CD4-positive, alpha-beta T cell treated with Interleukin-17A for 1 hour (primary cell): Measurements from ENCODE around the gene ERBB4.

Experiments used
- DNase-seq: peaks from one replicate; pipeline ENCODE4 v3.0.0-alpha.2; 2020

ERBB4 gene

DNA sequence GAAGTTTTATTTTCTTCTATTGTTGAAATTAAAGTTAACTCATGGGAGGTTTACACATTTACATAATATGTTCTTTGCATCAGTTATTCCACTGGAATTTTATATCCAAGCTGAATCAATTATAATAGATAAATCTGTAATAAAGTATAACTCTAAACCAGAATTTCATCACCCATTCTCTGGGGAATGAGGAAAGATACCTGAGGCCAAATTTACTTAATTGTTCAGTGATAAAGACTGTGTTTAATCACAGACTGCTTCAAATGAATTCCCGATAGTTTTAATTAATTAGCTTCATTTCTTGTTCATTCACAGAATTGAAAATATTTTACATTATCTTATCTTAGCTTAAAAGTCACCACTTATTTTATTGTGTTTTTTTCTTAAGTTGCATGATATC is 562.5 kb downstream of the ERBB4 start:
- no peak for DNase-seq

DNA sequence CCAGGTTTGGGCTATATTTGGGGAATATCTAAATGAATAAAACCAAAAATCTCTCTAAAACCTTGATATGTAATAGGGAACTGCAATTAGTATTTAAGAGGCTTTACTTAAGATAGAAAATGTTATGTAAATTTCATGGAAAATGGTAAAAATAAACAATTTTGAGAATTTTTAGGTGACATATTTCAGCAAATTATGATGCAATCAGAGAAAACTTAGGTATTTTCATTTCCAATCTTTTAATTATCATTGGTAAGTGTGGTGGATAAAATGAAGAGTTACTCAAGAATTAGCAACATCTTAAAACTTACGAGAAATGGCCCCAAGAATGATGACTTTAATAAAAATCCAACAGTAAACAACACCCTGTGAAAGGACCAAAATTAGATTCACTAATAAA is 571.4 kb downstream of the ERBB4 start:
- DNase-seq = no peak

DNA sequence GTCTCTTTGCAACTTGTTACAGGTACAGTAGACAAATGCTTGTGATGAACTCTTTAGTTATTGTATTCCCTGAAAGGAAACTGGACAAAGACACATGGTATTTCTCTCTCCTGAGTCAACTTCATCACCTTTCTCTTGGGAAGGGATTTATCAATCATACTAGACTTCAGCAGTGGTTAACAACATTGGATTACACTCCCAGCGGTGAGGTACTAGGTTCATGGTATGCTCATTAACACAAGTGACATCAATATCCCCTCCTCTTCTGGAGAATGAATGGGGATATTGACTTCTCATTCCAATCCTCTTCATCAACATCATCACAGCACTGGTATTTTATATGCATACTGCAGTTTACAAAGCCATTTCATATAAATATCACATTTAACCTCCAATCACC is 574.6 kb downstream of the ERBB4 start:
- no peak for DNase-seq

DNA sequence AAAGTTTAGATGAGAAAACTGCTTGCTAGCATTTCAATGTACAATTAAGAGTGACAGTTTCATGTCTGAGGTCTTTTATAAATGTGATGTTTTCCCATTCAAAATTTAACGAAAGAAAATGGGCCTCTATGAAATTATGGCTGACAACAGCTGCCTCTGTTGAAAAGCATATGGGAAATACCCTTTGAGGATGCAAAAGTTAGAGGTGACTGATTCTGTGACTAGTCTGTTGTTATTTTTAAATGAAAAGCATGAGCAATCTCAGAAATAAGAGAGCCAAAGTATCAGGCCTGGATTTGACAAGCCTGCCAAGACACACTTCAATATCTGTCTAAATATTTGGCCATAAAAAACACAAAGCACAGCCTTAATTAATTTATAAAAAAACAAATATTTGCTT is 580.8 kb downstream of the ERBB4 start:
- DNase-seq = no peak

DNA sequence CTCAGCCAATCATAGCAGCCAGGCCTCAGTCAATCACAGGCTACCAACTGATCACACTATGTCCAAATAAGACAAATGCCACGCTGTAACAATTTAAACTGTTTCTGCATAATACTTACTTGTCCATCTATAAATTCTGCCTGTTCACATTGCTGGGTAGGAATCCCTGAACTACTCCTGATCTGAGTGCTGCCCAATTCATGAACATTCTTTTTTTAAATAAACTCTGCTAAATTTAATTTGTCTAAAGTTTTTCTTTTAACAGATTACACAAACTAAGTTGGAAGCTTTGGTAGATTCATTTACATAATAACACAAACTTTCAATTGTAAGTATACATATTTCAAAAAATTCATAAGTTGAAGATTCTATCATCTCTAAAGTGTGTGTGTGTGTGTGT is 583.0 kb downstream of the ERBB4 start:
- DNase-seq = no peak

DNA sequence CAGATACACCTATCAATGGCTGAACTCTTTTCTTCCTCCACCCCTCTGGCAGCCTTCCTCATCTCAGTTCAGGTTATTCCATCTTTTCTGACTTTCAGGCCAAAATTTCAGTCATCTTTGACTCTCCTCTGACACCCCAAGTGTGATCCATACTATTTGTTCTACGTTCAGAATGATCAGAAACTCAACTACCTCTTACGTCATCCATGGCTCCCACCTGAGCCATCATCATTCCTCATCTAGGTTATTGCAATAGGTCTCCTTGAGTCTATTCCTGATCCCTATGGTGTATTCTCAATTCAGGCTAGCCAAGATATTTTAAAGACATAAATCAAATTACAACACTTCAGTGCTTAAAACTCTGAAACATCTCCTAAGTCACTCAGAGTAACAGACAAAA is 589.7 kb downstream of the ERBB4 start:
- no peak for DNase-seq

DNA sequence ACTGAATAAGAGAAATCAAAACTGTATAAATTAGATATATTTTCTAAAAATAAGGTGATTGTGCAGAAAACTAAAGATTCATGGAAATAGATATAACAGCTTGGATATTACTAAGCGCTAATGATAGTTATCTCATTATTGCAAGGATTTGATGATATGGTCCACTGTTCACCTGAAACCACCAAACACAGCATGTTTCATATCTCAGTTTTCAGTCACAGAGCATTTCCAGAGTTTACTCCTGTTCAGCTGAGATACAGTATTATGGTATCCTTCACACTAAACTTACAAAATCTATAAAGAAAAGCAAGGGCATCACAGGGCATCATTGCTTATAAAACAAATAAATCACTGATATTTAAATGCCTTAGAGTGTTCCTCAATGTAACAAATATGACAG is 591.6 kb downstream of the ERBB4 start:
- DNase-seq = no peak

DNA sequence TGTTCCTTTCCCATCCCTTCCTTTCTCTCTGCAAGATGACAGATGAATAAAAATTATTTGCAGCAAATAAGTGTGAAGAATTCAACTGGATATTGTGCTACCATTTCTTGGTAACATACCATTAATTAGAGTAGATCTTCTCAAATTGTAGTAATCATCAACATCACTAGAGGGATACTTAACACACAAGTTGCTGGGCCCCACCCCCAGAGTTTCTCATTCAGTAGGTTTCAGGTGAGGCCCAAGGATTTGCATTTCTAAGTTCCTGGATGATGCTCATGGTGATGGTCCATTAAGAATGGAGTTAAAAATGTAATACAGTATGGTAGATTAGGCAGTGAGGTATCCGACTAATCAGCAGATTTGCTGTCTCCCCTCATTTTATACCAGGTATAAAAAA is 594.0 kb downstream of the ERBB4 start:
- DNase-seq = no peak

DNA sequence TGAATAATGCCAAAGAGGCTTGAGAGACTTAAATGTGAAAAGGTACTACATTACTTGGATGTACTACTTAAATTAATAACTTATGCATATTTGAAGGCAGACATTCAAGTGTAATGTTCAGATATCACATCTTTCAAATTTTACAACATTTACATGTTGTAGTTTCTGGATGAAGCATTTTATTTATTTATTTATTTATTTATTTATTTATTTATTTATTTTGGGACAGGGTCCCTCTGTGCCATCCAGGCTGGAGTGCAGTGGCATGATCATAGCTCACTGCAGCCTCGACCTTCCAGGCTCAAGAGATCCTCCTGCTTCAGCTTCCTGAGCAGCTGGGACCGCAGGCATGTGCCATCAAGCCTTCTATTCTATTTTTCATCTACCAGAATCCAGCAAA is 596.4 kb downstream of the ERBB4 start:
- no peak for DNase-seq

DNA sequence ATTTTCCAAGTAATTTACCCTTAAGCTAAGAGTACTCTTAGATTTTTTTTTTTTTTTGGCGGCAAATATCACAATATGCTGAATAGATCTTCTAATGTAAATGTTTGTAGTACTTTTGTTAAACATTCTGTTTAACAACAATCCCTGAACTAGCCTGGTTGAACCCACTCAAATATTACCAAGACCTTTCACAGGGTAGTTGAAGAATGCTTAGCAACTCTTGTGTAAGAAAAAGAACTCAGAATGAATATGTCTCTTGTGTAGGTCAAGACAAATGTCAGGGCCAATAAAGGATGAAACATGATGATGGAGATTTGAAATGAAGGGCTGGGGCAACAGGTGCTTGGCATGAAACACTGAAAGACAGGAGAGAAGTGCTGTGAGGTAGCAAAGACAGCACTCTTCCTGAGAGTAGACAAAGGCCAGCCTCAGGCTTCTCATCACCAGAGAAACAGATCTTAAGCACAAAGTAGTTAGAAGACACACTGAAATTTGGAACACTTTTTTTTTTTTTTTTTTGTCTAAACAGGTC is 597.3 kb downstream of the ERBB4 start:
- no peak for DNase-seq

DNA sequence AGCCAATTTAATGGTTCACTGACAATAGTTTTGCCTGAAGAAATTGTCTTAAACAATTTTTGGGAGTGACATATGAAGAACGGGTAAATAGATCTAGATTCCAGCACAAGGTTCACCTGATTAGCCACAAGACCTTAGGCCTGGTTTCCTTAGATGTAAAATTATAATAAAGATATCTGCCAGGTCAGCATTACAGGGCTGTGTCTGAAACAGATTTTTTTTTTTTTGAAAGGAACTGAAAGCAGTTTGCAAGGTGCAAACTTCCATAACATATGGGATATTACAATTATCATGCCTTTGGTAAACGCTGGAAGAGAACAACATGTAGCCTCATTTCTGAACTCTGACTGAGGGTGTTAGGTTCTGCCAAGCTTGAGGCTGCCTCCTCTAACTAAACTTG is 599.4 kb downstream of the ERBB4 start:
- no peak for DNase-seq

DNA sequence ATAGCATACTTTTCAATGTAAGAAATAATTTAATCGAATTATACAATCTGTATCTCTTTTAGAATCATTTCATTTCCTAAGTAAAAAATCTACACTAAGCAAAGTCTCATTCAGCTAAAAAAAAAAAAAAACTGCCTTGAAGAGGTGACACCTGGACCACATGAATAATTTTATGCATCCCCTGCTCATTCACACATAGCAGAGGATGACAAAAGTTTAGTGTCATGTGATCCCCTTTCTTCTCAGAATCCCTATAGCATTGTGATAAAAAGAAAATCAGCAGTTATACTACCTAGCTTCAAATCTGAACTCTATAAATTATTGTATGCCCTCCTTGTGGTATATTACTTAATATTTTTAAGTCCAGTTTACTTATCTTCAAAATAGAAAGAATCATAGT is 603.8 kb downstream of the ERBB4 start:
- DNase-seq = no peak

DNA sequence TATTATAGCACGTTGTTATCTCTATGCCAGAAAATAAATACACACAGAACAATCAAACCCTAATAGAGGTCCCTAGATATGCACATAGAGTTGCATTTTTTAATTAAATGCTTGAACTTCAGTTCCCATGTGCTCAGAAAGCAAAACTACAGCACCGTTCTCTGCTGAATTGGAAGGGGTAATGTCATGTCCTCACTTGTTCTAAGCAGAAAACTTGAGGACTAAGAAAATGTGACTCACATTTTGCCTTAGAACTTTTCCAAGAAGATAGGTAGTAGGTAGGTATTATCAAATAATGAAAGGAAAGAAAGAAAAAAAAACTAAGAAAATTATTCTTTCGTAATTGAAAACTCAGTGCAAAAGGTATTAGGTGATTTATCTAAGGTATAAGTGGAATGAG is 607.3 kb downstream of the ERBB4 start:
- no peak for DNase-seq

DNA sequence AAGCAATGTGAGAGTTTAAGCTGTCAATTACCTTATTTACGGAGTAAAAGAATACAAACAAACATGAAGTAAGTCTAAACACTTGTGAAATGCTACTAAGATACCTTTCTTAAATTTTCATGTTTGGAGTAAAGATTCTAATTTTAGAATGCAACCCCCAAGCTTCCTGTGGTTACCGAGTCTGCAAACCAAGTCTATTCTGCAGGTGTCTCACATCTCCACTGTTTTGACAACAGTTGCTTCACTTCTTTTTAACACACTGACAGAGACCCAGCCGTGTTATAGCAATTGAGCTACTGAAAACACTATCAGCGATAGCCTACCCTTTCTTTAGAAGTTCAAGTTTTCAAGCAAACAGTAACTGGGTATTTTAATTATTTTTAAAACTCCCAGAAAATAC is 608.3 kb downstream of the ERBB4 start:
- DNase-seq = no peak

DNA sequence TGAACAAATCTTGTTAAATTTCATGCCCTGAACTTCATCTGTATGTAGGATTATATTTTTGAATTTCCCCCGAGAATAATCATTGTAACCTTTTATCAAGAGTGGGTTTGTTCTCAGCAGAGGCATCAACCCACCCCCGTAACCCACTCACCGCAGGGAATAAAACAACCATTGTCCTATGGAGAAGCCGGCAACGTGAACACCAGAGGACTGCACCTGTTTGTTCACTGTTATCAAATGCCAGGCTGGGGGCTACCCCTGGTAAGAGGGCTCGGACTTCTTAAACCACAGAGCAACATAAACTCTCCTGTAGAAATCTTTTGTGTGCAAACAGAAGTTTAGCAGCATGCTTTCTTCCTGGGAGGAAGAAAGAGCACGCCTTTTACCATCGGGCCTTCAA is 610.4 kb downstream of the ERBB4 start:
- DNase-seq = no peak

DNA sequence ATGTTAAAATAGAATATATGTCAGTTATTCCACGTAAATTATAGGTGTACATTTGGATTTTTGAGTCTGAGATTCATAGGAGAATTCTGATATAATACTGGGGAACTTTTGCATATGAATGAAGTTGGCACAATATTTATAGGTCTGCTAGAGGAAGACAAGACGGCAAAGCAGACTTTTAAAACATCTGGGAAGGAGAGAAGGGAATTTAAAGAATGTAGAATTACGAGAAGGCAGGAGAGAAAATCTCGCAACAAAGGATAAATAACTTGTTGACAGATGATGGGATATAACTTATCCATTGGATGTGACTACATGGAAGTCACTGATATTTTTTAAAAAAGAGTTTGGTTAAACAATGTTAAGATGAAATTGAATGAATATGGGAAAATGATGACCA is 615.6 kb downstream of the ERBB4 start:
- no peak for DNase-seq

DNA sequence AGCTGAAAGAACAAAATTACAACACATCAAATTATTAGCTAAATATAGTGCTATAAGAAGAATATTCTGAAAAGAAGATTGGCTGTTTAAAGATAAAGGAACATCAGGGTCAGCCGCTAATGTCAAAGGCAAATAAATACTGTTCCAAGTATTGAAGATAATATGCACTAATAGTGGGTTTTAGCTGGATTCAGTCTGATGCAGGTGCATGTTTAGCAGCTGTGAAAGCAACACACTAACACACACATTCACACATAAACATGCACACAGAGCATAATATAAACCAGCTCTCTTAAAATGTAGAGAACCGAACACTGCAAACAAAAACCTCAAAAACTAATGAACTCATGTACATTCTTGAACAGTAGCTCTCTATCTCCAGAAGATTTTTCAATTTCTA is 634.6 kb downstream of the ERBB4 start:
- no peak for DNase-seq

DNA sequence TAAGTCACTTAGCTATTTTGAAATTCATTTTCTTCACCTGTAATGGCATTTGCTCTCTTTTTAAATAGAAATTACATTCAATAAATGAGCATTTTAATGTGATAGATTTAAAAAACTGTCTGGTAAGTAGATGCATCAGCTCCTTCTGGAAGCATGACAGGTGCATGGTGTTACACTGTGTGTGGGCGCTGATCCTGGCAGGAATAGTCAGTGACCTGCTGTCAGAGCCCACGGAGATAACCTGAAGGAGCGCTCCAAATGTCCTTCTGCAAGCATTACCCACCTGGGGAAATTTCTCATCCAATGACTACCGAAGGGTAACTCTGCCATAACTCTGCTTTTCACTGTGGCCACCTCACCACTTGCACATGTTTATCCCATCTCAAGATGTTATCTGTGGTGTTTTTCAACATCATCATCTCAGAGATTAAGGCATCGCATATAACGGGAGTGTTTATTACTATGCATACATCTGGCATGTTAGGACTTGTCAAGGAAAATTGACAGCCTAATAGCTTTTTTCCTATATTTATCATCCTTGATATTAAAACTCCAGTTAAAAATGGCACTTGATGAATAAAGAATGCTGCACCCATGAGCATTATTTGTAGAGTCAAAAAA is 637.3 kb downstream of the ERBB4 start:
- no peak for DNase-seq

DNA sequence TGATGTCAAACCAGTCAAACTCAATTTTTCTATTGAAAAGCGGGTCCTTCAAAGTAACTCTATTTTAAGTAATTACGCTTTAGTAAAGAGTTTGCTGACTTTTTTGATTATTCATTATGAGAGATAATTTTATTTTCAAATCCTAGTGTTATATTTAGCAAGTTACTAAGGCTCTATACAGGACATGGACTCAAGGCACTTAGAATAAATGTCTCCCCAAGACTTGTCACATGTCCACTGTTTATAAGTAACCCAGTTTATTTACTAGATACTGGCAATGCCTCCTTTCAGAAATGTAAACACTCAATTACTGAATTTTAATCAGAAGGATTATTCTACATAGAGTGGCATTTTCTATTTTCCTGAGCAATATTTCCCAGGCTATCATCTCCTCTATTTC is 638.1 kb downstream of the ERBB4 start:
- no peak for DNase-seq

DNA sequence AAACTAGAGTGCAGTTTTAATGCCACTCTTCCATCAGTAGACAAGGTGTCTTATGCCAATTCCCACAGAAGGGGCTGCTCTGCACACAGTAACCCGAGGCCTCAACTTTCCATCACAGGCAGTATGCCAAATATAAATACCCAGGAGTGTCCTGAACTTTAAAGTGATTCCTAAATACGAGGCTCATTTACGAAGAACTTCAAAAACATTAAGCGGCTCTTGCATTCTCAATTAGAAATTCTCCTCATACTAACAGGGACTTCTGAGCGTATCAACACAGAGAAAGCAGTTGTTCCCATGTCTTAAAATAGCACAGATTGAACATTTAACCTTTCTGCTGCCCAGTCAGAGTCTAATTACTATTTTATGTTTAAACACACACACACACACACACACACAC is 638.6 kb downstream of the ERBB4 start:
- DNase-seq = no peak

DNA sequence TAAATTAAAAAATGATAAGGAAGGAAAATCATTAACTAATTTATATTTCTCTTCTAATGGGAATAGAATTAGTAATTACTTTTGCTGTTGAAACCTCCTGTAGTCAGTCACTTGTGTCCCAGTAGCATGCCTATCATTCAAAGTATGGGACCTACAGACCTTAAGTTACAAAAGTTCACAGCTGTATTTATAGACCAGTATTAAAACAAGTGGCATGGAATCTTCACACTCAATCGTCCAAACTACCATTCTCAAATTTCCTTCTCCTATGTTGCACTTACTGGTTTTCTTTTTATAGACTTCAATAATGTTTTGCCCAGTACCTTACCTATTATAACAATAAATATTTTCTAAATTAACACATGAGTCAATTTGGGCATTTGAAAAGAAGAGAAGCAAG is 639.9 kb downstream of the ERBB4 start:
- no peak for DNase-seq

DNA sequence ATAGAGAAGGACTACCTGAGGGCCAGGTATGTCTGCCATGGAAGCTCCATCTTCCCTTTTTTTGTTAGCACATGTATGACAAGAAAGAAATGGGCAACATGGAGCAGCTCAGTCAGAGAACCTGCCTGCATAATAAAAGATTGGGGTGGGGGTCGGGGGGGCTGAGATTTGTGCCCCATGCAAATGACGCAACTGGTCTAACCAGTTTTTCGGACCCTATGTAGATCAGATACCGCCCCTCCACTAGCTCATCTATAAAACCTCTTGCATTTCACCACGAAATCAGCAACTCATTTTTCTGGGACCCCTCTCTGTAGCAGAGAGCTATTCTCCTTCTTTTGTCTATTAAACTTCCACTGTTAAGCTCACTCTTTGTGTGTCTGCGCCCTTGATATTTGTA is 657.2 kb downstream of the ERBB4 start:
- DNase-seq = no peak

DNA sequence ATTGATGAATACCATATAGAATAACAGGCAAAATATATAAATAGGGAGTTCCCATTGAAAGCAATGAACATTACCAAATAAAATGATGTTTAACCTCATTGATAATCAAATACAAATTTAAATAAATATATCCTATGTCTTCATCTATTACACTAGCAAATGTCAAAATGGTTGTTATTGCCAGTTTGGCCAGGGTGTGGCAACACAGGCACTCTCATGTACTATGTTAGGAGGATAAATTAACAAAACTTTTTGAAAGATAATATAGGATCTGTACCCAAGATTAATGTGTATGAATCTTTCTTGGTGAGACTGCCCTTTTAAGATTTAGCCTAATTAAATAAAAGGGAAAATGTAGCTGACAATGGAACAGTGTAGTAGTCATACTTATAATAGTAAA is 659.3 kb downstream of the ERBB4 start:
- no peak for DNase-seq

DNA sequence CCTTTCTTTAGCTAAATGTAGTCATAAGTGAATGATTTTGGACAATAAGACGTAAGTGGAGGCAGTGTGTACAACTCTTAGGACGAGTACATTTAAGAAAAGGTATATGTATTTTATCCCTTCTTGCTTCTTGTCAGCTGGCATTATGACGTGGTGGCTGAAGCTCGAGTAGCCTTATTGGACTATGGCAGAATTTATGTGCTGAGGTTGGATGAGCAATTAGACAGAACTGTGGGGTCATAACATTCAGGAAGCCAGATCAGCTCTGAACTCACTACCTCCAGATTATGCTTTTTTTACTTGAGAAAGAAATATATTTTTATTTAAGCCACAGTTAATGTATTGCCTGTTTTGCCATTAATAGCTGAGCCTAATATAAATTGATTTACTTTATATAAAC is 661.5 kb downstream of the ERBB4 start:
- DNase-seq = no peak

DNA sequence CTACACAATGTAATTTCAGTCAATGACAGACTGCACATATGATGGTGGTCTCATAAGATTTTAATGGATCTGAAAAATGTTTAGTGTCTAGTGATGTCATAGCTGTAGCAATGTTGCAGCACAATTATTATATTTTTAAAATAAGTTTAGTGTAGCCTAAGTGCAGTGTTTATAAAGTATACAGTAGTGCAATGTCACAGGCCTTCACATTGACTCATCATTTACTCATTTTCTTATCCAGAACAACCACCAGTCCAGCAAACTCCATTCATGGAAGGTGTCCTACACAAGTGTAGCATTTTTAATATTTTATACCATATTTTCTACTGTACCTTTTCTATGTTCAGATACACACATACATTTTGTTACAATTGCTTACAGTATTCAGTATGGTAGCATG is 663.1 kb downstream of the ERBB4 start:
- DNase-seq = no peak
